ENCODE data around the gene XYLT1. TPM values are rescaled to one million over a fixed set of nuclear protein-coding genes. Genes with fewer than 3 reads are reported as not detected.
A peak's percentile ranks its signal among the peaks of the same experiment; 100 is the strongest.

The XYLT1 gene
- total and polyA plus RNA-seq, 9 of the 15 experiments (the other 6 are each of a cell fraction or from before 2014, with no cell fraction given): 0.03 to 0.09 (median 0.08) TPM; not detected in 6

DNA sequence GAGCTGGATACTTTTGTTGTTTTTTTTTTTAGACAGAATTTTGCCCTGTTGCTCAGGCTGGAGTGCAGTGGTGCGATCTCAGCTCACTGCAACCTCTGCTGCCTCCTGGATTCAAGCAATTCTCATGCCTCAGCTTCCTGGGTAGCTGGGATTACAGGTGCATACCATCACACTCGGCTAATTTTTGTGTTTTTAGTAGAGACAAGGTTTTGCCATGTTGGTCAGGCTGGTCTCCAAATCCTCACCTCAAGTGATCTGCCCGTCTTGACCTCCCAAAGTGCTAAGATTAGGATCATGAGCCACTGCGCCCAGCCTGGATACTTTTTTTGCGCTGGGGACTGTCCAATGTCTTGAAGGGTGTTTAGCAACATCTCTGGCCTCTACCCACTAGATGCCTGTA lies 32.6 kb upstream of the XYLT1 start (continued):
- TF ChIP-seq, protein P1, sequence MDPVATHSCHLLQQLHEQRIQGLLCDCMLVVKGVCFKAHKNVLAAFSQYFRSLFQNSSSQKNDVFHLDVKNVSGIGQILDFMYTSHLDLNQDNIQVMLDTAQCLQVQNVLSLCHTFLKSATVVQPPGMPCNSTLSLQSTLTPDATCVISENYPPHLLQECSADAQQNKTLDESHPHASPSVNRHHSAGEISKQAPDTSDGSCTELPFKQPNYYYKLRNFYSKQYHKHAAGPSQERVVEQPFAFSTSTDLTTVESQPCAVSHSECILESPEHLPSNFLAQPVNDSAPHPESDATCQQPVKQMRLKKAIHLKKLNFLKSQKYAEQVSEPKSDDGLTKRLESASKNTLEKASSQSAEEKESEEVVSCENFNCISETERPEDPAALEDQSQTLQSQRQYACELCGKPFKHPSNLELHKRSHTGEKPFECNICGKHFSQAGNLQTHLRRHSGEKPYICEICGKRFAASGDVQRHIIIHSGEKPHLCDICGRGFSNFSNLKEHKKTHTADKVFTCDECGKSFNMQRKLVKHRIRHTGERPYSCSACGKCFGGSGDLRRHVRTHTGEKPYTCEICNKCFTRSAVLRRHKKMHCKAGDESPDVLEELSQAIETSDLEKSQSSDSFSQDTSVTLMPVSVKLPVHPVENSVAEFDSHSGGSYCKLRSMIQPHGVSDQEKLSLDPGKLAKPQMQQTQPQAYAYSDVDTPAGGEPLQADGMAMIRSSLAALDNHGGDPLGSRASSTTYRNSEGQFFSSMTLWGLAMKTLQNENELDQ (CRISPR knock-in tag; IDR thresholded peaks at IDR 0.05; ENCODE audit: borderline replicate concordance): no peak
- no peak for TF ChIP-seq SAP30 (IDR thresholded peaks at IDR 0.05; ENCODE audit: borderline replicate concordance, insufficient read depth, low read depth, low read length, poor library complexity, severe bottlenecking)
- TF ChIP-seq SIN3B (IDR thresholded peaks at IDR 0.05; ENCODE audit: low read depth): no peak
- TF ChIP-seq CTBP1 (IDR thresholded peaks at IDR 0.05; ENCODE audit: borderline replicate concordance): no peak

DNA sequence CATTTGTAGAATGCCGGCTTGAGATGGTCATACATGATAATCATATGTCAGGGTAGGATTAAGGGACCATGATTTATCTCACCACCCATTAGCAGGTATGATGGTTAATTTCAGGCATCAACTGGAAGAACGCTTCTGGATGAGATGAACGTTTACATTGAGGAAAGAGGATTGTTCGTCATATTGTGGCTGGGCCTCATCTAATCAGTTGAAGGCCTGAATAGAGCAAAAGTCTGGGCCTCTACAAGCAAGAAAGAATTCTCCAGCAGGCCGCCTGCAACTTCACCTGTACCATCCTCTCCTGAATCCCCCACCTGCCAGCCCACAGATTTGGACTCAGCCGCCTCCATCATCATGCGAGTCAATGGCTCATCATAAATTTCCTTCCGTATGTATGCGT lies 30.6 kb upstream of the XYLT1 start:
- H3K9ac ChIP-seq (ENCODE audit: insufficient read depth in 1 of 2, low read depth in 2 of 2, low read length in 2 of 2): no peak overlapping the region
- H3K4me1 ChIP-seq (replicated peaks in 1 of 2; ENCODE audit: control insufficient read depth in 2 of 2, insufficient read depth in 2 of 2, low read length in 2 of 2): no peaks in the 10 kb centered on the region
- H3K9me1 ChIP-seq (ENCODE audit: control insufficient read depth, insufficient read depth, low read length): no peaks in the 10 kb centered on the region
- intact Hi-C loops (cut with micrococcal nuclease) (no loop called here), in situ Hi-C loops (cut with MboI) (no loop called here)
- H2AFZ ChIP-seq (ENCODE audit: low read depth, low read length): no peak overlapping the region
- FAIRE-seq (no peak), DNase-seq (ENCODE audit: extremely low read depth in 1 of 4, low spot score in 3 of 4) (no peak), ATAC-seq (no peak)
- no peaks in the 10 kb centered on the region for H3K9me3 ChIP-seq (replicated peaks; ENCODE audit: control insufficient read depth, insufficient read depth, low read depth, low read length)
- ChIA-PET POLR2A (no interaction called here), CTCF (ENCODE audit: low intra/inter-chr PET ratio) (no interaction called here)
- H3K27me3 ChIP-seq (ENCODE audit: control insufficient read depth in 2 of 2, insufficient read depth in 2 of 2, low read length in 2 of 2): peaks cover 0 to 3% of the 10 kb centered on the region in 2 experiments; a peak in 1 of 5 replicates
- BruUV-seq (replicated peaks): no TSS peak
- H3K4me3 ChIP-seq: no peak overlapping the region
- 1% methylated on average over 9 of the region's 9 CpGs for WGBS (ENCODE audit: insufficient coverage, low coverage, missing lambda C conversion rate)
- no peaks in the 10 kb centered on the region for H3K36me3 ChIP-seq (ENCODE audit: control insufficient read depth, insufficient read depth, low read length)
- no peak overlapping the region for H3K27ac ChIP-seq (ENCODE audit: extremely low read depth, low read depth, low read length)
- H3K4me2 ChIP-seq (ENCODE audit: insufficient read depth, low read length): no peak overlapping the region
- H4K20me1 ChIP-seq (replicated peaks; ENCODE audit: control insufficient read depth, insufficient read depth, low read length): no peaks in the 10 kb centered on the region
- H3K79me2 ChIP-seq (ENCODE audit: control insufficient read depth, insufficient read depth, low read length): no peaks in the 10 kb centered on the region
- peak; percentile 86 for TF ChIP-seq ZNF134 (CRISPR knock-in tag; conservative IDR thresholded peaks at IDR 0.05)
- TF ChIP-seq ZNF766 (CRISPR knock-in tag; conservative IDR thresholded peaks at IDR 0.05): no peak

All from K562 (cell line).